Muscle of arm (tissue), 12 donors: Measurements from ENCODE around the gene IKZF1. TPM values are rescaled to one million over a fixed set of nuclear protein-coding genes. Genes with fewer than 3 reads are reported as not detected.

Experiments
- DNase-seq: peaks from one replicate; pipeline ENCODE4 v3.0.0-alpha.2; 2013
- polyA plus RNA-seq, 12 donors: library from polyadenylated mRNA; unstranded; fragments of 120-200 nt; gene quantifications; one replicate each; pipeline ENCODE4 v1.2.1, GENCODE V29; 2013; ENCODE audit not compliant: insufficient read length in 12 of 12

Gene IKZF1
- polyA plus RNA-seq, 12 donors, result 0.98 to 7.8 (median 1.4) TPM; not detected in 1

GRCh38 chr7:50369143-50370026, 64.9 kb downstream of the IKZF1 start:
- DNase-seq, result no peak

- DNase-seq, result no peak
Measured at GRCh38 chr7:50370884-50371283, 66.4 kb downstream of the IKZF1 start.

GRCh38 chr7:50371551-50372021, 67.1 kb downstream of the IKZF1 start:
- DNase-seq, result no peak

GRCh38 chr7:50372923-50373322, 68.4 kb downstream of the IKZF1 start:
- no peak for DNase-seq

GRCh38 chr7:50376056-50376820, 71.7 kb downstream of the IKZF1 start:
- no peak for DNase-seq

- DNase-seq, result no peak
Measured at GRCh38 chr7:50377356-50377755, 72.8 kb downstream of the IKZF1 start.

GRCh38 chr7:50379082-50379481, 74.6 kb downstream of the IKZF1 start:
- DNase-seq, result no peak

- no peak for DNase-seq
Measured at GRCh38 chr7:50379539-50379938, 75.0 kb downstream of the IKZF1 start.

- DNase-seq, result no peak
Measured at GRCh38 chr7:50382455-50382854, 77.9 kb downstream of the IKZF1 start.

GRCh38 chr7:50387351-50387750, 82.8 kb downstream of the IKZF1 start:
- DNase-seq, result no peak

GRCh38 chr7:50389961-50390360, 85.4 kb downstream of the IKZF1 start:
- DNase-seq, result no peak

GRCh38 chr7:50391386-50391785, 86.9 kb downstream of the IKZF1 start:
- no peak for DNase-seq

GRCh38 chr7:50393076-50393475, 88.6 kb downstream of the IKZF1 start:
- no peak for DNase-seq

- no peak for DNase-seq
Measured at GRCh38 chr7:50393547-50394252, 89.2 kb downstream of the IKZF1 start.

- no peak for DNase-seq
Measured at GRCh38 chr7:50394315-50394714, 89.8 kb downstream of the IKZF1 start.

GRCh38 chr7:50396856-50397255, 92.3 kb downstream of the IKZF1 start:
- DNase-seq, result no peak

- DNase-seq, result no peak
Measured at GRCh38 chr7:50397320-50397970, 92.9 kb downstream of the IKZF1 start.

- DNase-seq, result no peak
Measured at GRCh38 chr7:50397971-50398324, 93.4 kb downstream of the IKZF1 start.

GRCh38 chr7:50399206-50399605, 94.7 kb downstream of the IKZF1 start:
- no peak for DNase-seq

- DNase-seq, result no peak
Measured at GRCh38 chr7:50399635-50400034, 95.1 kb downstream of the IKZF1 start.

- no peak for DNase-seq
Measured at GRCh38 chr7:50400114-50400513, 95.6 kb downstream of the IKZF1 start.

GRCh38 chr7:50404392-50404791, 99.9 kb downstream of the IKZF1 start:
- DNase-seq, result no peak
